ENCODE measurements around the gene GCC1.

The GCC1 gene

GRCh38 chr7:127619681-127620405 lies 34.4 kb upstream of the GCC1 start:
- TF ChIP-seq, protein P1, sequence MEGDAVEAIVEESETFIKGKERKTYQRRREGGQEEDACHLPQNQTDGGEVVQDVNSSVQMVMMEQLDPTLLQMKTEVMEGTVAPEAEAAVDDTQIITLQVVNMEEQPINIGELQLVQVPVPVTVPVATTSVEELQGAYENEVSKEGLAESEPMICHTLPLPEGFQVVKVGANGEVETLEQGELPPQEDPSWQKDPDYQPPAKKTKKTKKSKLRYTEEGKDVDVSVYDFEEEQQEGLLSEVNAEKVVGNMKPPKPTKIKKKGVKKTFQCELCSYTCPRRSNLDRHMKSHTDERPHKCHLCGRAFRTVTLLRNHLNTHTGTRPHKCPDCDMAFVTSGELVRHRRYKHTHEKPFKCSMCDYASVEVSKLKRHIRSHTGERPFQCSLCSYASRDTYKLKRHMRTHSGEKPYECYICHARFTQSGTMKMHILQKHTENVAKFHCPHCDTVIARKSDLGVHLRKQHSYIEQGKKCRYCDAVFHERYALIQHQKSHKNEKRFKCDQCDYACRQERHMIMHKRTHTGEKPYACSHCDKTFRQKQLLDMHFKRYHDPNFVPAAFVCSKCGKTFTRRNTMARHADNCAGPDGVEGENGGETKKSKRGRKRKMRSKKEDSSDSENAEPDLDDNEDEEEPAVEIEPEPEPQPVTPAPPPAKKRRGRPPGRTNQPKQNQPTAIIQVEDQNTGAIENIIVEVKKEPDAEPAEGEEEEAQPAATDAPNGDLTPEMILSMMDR (conservative IDR thresholded peaks at IDR 0.05; ENCODE audit: low read depth, low read length): no peak
- H3K4me3 ChIP-seq (ENCODE audit: low read depth, low read length): no peak overlapping the region
- DNase-seq (ENCODE audit: low read depth): no peak

DNA sequence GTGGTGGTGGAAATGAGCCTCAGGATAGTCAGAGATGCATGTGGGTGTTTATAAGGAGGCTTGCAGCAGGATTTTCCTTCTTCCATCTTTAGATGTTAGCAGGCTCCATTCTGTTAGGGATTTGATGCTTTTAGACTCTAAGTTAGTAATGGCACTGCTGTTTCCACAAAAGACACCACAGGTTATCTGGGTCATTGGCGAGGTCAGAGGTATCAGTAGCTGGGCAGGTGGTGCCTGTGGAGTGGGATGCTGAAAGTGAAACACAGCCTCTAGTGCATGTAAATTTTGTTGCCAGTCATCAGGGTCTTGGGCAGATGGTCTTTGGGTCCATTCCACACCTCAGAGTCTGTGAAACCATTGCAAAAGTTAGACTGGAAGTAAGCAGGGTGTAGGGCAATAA lies 33.4 kb upstream of the GCC1 start:
- TF ChIP-seq, protein P1 (conservative IDR thresholded peaks at IDR 0.05; ENCODE audit: low read depth, low read length): no peak
- no peak overlapping the region for H3K4me3 ChIP-seq (ENCODE audit: low read depth, low read length)
- DNase-seq (ENCODE audit: low read depth): no peak

- TF ChIP-seq, protein P1 (conservative IDR thresholded peaks at IDR 0.05; ENCODE audit: low read depth, low read length): no peak
- no peak within 1 kb of the TSS for H3K4me3 ChIP-seq (ENCODE audit: low read depth, low read length)
- DNase-seq (ENCODE audit: low read depth): no peak
Measured at GRCh38 chr7:127618042-127618441, 32.6 kb upstream of the GCC1 start, which contains the start of gene PAX4. PAX4 (minus strand) TSS chr7:127618142; CDS start chr7:127615928, 2,214 bp downstream.

- DNase-seq (ENCODE audit: low read depth): no peak
- TF ChIP-seq, protein P1 (conservative IDR thresholded peaks at IDR 0.05; ENCODE audit: low read depth, low read length): no peak
- H3K4me3 ChIP-seq (ENCODE audit: low read depth, low read length): no peak overlapping the region
Measured at GRCh38 chr7:127616724-127617123, 31.3 kb upstream of the GCC1 start.

GRCh38 chr7:127612263-127612662 lies 26.9 kb upstream of the GCC1 start:
- no peak for DNase-seq (ENCODE audit: low read depth)
- H3K4me3 ChIP-seq (ENCODE audit: low read depth, low read length): no peak overlapping the region
- TF ChIP-seq, protein P1 (conservative IDR thresholded peaks at IDR 0.05; ENCODE audit: low read depth, low read length): no peak

GRCh38 chr7:127609297-127609696 lies 23.9 kb upstream of the GCC1 start:
- no peak for DNase-seq (ENCODE audit: low read depth)
- H3K4me3 ChIP-seq (ENCODE audit: low read depth, low read length): no peak overlapping the region
- TF ChIP-seq, protein P1 (conservative IDR thresholded peaks at IDR 0.05; ENCODE audit: low read depth, low read length): no peak

DNA sequence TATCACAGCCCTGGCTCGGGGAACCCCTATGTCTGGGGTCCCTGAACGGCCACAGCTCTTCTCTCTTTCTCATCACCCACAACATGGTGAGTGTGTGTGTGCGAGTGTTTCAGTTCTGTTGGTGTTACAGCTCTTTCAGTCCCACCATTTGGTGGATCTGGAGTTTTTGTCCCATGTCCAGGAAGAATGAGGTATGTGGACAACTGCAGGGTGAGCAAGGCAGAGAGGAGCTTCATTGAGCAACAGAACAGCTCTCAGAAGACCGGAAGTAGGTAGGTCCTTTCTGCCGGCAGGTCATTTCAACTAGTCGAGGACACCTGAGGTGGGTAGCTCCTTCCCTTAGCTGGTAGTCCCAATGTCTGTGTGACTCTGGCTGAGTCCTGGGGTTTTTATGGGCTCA lies 23.1 kb upstream of the GCC1 start:
- DNase-seq (ENCODE audit: low read depth): no peak
- TF ChIP-seq, protein P1 (conservative IDR thresholded peaks at IDR 0.05; ENCODE audit: low read depth, low read length): no peak
- no peak overlapping the region for H3K4me3 ChIP-seq (ENCODE audit: low read depth, low read length)
